GM12865 (cell line): ENCODE measurements around the gene NT5C.
A peak's percentile ranks its signal among the peaks of the same experiment; 100 is the strongest.

Experiments used
- DNase-seq: peaks from one replicate; pipeline ENCODE4 v3.0.0; 2010; ENCODE audit warnings: low read depth
- H3K4me3 ChIP-seq: 2 replicates; pipeline ENCODE4 v1.5.1; 2011; ENCODE audit warnings: mild to moderate bottlenecking, low read depth, low read length, control low read depth
- CTCF ChIP-seq: IDR thresholded peaks from 2 replicates; pipeline ENCODE4 v1.5.1; 2011; ENCODE audit warnings: low read length, control low read depth, low read depth, inconsistent platforms; ENCODE audit not compliant: insufficient read depth; ENCODE audit errors: missing control alignments

Gene NT5C

DNA sequence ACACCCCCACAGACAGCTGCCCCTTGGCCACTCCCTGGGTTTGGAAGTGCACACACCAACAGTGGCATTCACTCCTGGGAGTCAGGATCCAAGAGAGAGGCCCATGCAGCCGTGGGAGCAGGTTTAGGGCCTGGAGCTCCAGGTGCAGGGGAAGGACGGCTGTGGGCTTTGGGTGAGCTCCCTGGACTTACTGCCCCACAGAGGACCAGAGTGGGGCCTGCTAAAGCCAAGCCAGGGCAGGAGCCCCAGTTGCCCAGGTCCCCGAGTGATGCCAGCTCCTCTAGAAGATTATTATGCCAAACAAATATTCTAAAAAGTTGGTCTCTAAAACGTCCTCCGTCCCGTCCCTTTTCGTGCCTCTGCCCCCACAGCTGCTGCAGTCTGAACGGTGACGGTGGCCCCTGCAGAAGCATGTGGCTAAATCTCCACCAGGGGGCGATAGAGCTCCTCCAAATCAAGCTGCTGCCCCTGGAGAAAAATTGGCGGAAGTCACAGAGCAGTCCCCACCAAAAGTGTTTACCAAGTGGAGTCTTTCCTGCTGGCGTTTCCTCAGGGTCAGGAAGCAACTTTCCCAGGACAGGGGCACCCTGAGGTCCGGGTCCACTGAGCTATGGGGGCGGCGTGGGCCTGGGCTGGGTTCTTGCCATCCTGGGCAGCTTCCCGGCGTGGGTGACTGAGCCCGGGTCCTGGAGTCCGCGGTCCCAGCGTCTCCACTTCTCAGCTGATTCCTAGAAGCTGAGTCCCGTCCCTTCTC, 17.6 kb downstream of the NT5C start:
- H3K4me3 ChIP-seq: peak overlapping the region; percentile 65
- peak; percentile 88 for TF ChIP-seq CTCF
- peak; percentile 97 for DNase-seq

GRCh38 chr17:75111777-75112335, 19.7 kb downstream of the NT5C start:
- H3K4me3 ChIP-seq: no peak overlapping the region
- DNase-seq: no peak
- TF ChIP-seq CTCF: no peak

- peak overlapping the region; percentile 93 for H3K4me3 ChIP-seq
- peak; percentile 37 for DNase-seq
- no peak for TF ChIP-seq CTCF
These were observed 21.2 kb downstream of the NT5C start for GRCh38 chr17:75110234-75110937.

DNA sequence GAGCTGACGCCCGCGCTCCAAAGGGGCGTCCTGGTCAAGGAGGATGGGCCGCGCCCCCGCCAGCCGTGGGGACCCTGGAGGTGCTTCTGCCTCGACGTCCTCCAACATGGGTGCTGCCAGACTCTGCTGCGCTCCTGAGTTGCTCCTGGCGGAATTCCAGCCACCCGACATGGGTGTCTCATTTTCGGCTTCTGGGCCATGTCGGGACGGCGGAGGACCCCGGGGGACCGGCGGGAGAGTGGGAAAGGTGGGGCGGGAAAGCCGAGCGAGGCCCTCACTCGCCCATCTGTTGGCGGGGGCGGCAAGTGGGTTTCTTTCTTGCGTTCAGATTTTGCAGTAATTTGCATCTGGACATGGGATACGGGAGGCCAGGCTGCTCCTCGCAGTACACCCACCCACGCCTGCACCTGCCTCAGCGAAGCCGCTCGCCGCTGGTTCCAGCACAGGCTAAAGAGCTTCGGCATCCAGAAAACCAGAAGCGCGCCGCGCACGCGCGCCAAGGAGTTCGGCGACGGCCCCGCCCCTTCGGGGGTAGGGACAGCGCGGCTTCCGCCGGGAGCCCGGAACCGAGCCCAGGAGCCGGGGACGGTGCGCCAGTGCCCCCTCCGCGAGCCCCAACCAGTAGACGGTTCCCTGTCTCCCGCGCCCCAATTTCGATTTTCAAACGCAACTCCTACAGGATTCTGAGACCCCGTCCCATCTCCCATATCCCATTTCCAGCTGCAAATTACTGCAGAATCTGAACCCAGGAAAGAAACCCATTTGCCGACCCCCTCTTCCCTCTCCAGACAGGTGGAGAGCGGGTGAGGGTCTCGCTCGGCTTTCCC, 21.9 kb downstream of the NT5C start, which contains the start of gene ARMC7:
ARMC7 (plus strand) TSS at position 563 of the 827 bp plus-strand sequence. CDS start 320 bp downstream, outside the sequence.
- DNase-seq: peak; percentile 93
- peak within 1 kb of the TSS; percentile 93 for H3K4me3 ChIP-seq
- TF ChIP-seq CTCF: no peak

- peak overlapping the region; percentile 93 for H3K4me3 ChIP-seq
- no peak for DNase-seq
- no peak for TF ChIP-seq CTCF
These were observed 22.5 kb downstream of the NT5C start for GRCh38 chr17:75109046-75109406.

- no peak overlapping the region for H3K4me3 ChIP-seq
- DNase-seq: no peak
- no peak for TF ChIP-seq CTCF
These were observed 23.3 kb downstream of the NT5C start for GRCh38 chr17:75108193-75108592.
